SK-N-SH (cell line): ENCODE measurements around the gene RAD51B. TPM values are rescaled to one million over a fixed set of nuclear protein-coding genes. Genes with fewer than 3 reads are reported as not detected.

Experiments
- CTCF ChIA-PET: fragments of 300-600, 350-600 bp; formaldehyde crosslinking; extraction: SDS; loops from one replicate; lab custom pipeline; 2021; lab: Yijun Ruan, JAX
- POLR2A ChIA-PET: fragments of 350-600 bp; sonication (Branson Sonifier 250); formaldehyde crosslinking; extraction: SDS; loops from one replicate; lab custom pipeline; 2020; ENCODE audit warnings: antibody characterized with exemption, inconsistent platforms; lab: Yijun Ruan, JAX
- DNase-seq: peaks from one replicate; pipeline ENCODE4 v3.0.0; 2012
- H2AFZ ChIP-seq: fragments of 200-600 bp; sonication (generic); 2 replicates; pipeline ENCODE4 v1.8.1; 2016; ENCODE audit warnings: antibody characterized with exemption, mild to moderate bottlenecking, low read depth
- H3F3A ChIP-seq: fragments of 200-600 bp; sonication (generic); replicated peaks from 2 replicates; pipeline ENCODE3; 2016; ENCODE audit warnings: antibody characterized with exemption, mild to moderate bottlenecking; ENCODE audit not compliant: insufficient read depth
- H3K27ac ChIP-seq, 2 experiments: fragments of 200-500 bp in 1 of 2; fragments of 200-600 bp in 1 of 2; sonication (Bioruptor generic) in 1 of 2; sonication (generic), shearing (Covaris generic) in 1 of 2; 2 replicates each; pipeline versions ENCODE4 v1.5.1 to v1.6.1; 2014 to 2016; ENCODE audit warnings: low read depth in 2 of 2, inconsistent platforms in 1 of 2, low read length in 1 of 2, mild to moderate bottlenecking in 1 of 2, mixed read lengths in 1 of 2
- H3K27me3 ChIP-seq: fragments of 200-600 bp; sonication (generic), shearing (Covaris generic); 2 replicates; pipeline ENCODE4 v1.6.1; 2016; ENCODE audit warnings: mixed run types; ENCODE audit not compliant: insufficient read depth
- H3K36me3 ChIP-seq, 2 experiments: fragments of 200-500 bp in 1 of 2; fragments of 200-600 bp in 1 of 2; sonication (Bioruptor generic) in 1 of 2; sonication (generic) in 1 of 2; replicated peaks in 1 of 2; 2 replicates each; pipeline versions ENCODE3 to v1.5.1; 2014 to 2016; ENCODE audit warnings: low read length in 1 of 2, mild to moderate bottlenecking in 1 of 2; ENCODE audit not compliant: insufficient read depth in 2 of 2, control insufficient read depth in 1 of 2
- H3K4me1 ChIP-seq, 2 experiments: fragments of 200-500 bp in 1 of 2; fragments of 200-600 bp in 1 of 2; sonication (Bioruptor generic) in 1 of 2; sonication (generic), shearing (Covaris generic) in 1 of 2; 2 replicates each; pipeline versions ENCODE4 v1.5.1 to v1.6.1; 2014 to 2016; ENCODE audit warnings: low read depth in 1 of 2, low read length in 1 of 2, mixed run types in 1 of 2; ENCODE audit not compliant: insufficient read depth in 2 of 2, control insufficient read depth in 1 of 2
- H3K4me2 ChIP-seq: fragments of 200-600 bp; sonication (generic), shearing (Covaris generic); 2 replicates; pipeline ENCODE4 v1.6.1; 2017; ENCODE audit warnings: mixed run types
- H3K4me3 ChIP-seq, 2 experiments: fragments of 200-500 bp in 1 of 2; fragments of 200-600 bp in 1 of 2; sonication (Bioruptor generic) in 1 of 2; sonication (generic), shearing (Covaris generic) in 1 of 2; 2 replicates each; pipeline versions ENCODE4 v1.5.1 to v1.8.1; 2014 to 2016; ENCODE audit warnings: low read depth in 2 of 2, inconsistent platforms in 1 of 2, low read length in 1 of 2, mild to moderate bottlenecking in 1 of 2, mixed read lengths in 1 of 2, moderate library complexity in 1 of 2
- H3K79me2 ChIP-seq: fragments of 200-600 bp; sonication (generic); 2 replicates; pipeline ENCODE4 v1.8.1; 2017; ENCODE audit warnings: mild to moderate bottlenecking; ENCODE audit not compliant: insufficient read depth
- H3K9ac ChIP-seq: fragments of 200-600 bp; sonication (generic); 2 replicates; pipeline ENCODE4 v1.6.1; 2017; ENCODE audit warnings: mixed run types
- H3K9me2 ChIP-seq: fragments of 200-600 bp; sonication (generic); 2 replicates; pipeline ENCODE4 v1.6.1; 2017; ENCODE audit warnings: mixed run types
- H3K9me3 ChIP-seq: fragments of 200-600 bp; sonication (generic); 2 replicates; pipeline ENCODE4 v1.6.1; 2017; ENCODE audit warnings: mixed run types, mild to moderate bottlenecking, moderate library complexity
- H4K20me1 ChIP-seq: fragments of 200-600 bp; sonication (generic); 2 replicates; pipeline ENCODE4 v1.6.1; 2017; ENCODE audit warnings: mild to moderate bottlenecking, mixed run types; ENCODE audit not compliant: insufficient read depth
- CTCF ChIP-seq: fragments of 200-600 bp; sonication (generic); IDR thresholded peaks from 2 replicates; pipeline ENCODE4 v1.6.1; 2017; ENCODE audit warnings: antibody characterized with exemption, mild to moderate bottlenecking, moderate library complexity
- EP300 ChIP-seq, 2 experiments: IDR thresholded peaks; 2 replicates each; pipeline versions ENCODE4 v1.4.0 to v1.6.1; 2012; ENCODE audit warnings: borderline replicate concordance in 1 of 2, low read depth in 1 of 2, low read length in 1 of 2
- EZH2phosphoT487 ChIP-seq: fragments of 200-600 bp; sonication (generic); IDR thresholded peaks from 2 replicates; pipeline ENCODE4 v1.6.1; 2017; ENCODE audit warnings: low read depth, mixed run types, mild to moderate bottlenecking, antibody characterized with exemption, moderate library complexity, borderline replicate concordance
- FOSL2 ChIP-seq: IDR thresholded peaks from 2 replicates; pipeline ENCODE4 v1.4.0; 2012; ENCODE audit warnings: low read depth, mild to moderate bottlenecking, moderate library complexity, borderline replicate concordance
- GABPA ChIP-seq: IDR thresholded peaks from 2 replicates; pipeline ENCODE4 v1.4.0; 2012; ENCODE audit warnings: low read depth, mild to moderate bottlenecking
- IRF3 ChIP-seq: fragments of 150-350 bp; IDR thresholded peaks from 2 replicates; pipeline ENCODE4 v1.6.1; 2016; ENCODE audit warnings: mild to moderate bottlenecking, low read depth, low read length
- JUND ChIP-seq: IDR thresholded peaks from 2 replicates; pipeline ENCODE4 v1.4.0; 2012
- POLR2AphosphoS5 ChIP-seq: IDR thresholded peaks from 2 replicates; pipeline ENCODE4 v1.6.1; 2012; ENCODE audit warnings: low read depth, low read length
- RXRA ChIP-seq: IDR thresholded peaks from 2 replicates; pipeline ENCODE4 v1.4.0; 2012; ENCODE audit warnings: low read depth, mild to moderate bottlenecking, borderline replicate concordance
- SMC3 ChIP-seq: IDR thresholded peaks from 2 replicates; pipeline ENCODE4 v1.6.1; 2012; ENCODE audit warnings: low read depth, low read length, improper control_type of control experiment
- TCF12 ChIP-seq: IDR thresholded peaks from 2 replicates; pipeline ENCODE4 v1.4.0; 2012
- USF1 ChIP-seq: IDR thresholded peaks from 2 replicates; pipeline ENCODE4 v1.4.0; 2012; ENCODE audit warnings: low read depth, borderline replicate concordance
- ZBTB33 ChIP-seq: IDR thresholded peaks from 2 replicates; pipeline ENCODE4 v1.4.0; 2012; ENCODE audit warnings: low read depth, borderline replicate concordance
- WGBS: methylation state at CpG from one replicate; pipeline ENCODE4 v1.1.6; 2017; ENCODE audit warnings: low lambda C conversion rate; 5-methylcytosine and 5-hydroxymethylcytosine counted together
- polyA plus RNA-seq, 3 experiments: library from polyadenylated mRNA; depleted of rRNA; stranded (reverse); fragments of >200 nt; gene quantifications; 2 replicates each; pipeline ENCODE4 v1.2.3, GENCODE V29; 2012

Gene RAD51B
- polyA plus RNA-seq, 1 of the 3 experiments (the other 2 are of a cell fraction): 6.0 TPM

- H3K27ac ChIP-seq: no peak overlapping the region
- CTCF ChIA-PET: interaction anchor here (1.3 kb wide), 1 partner anchor 16 kb away, joined by 3 read pairs; no protein-coding TSS in a partner anchor
- no peak overlapping the region for H3K9ac ChIP-seq
- WGBS: 92% methylated on average over 6 of the region's 6 CpGs
- POLR2A ChIA-PET: no interaction called here
- no peak for DNase-seq
- H3K4me3 ChIP-seq: no peak overlapping the region
- H2AFZ ChIP-seq: no peak overlapping the region
- TF ChIP-seq JUND (no peak), EZH2phosphoT487 (no peak), POLR2AphosphoS5 (no peak), TCF12 (no peak), IRF3 (no peak), SMC3 (no peak), EP300 (IDR thresholded peaks at IDR 0.05; ENCODE audit: borderline replicate concordance in 1 of 2, low read depth in 1 of 2, low read length in 1 of 2) (no peak), RXRA (no peak), ZBTB33 (no peak), GABPA (no peak), USF1 (no peak), FOSL2 (no peak)
- no peak overlapping the region for H3K4me2 ChIP-seq
- peaks cover 2 to 4% of the 10 kb centered on the region in 2 experiments; a peak in 2 of 4 replicates for H3K4me1 ChIP-seq
- no peaks in the 10 kb centered on the region for H3F3A ChIP-seq
- H3K27me3 ChIP-seq: no peaks in the 10 kb centered on the region
- H3K9me2 ChIP-seq: no peaks in the 10 kb centered on the region
- H4K20me1 ChIP-seq: no peaks in the 10 kb centered on the region
- no peaks in the 10 kb centered on the region for H3K36me3 ChIP-seq
- no peaks in the 10 kb centered on the region for H3K9me3 ChIP-seq
- H3K79me2 ChIP-seq: no peaks in the 10 kb centered on the region
Observed at GRCh38 chr14:68491793-68492192, 672.2 kb downstream of the RAD51B start.

- Histone ChIP-seq H3K9me3 (no peaks in the 10 kb centered on the region), H4K20me1 (no peaks in the 10 kb centered on the region), H3K27me3 (no peaks in the 10 kb centered on the region), H3K79me2 (no peaks in the 10 kb centered on the region), H3F3A (no peaks in the 10 kb centered on the region), H3K9ac (no peak overlapping the region), H3K36me3 (no peaks in the 10 kb centered on the region), H2AFZ (no peak overlapping the region), H3K4me3 (no peak overlapping the region), H3K9me2 (no peaks in the 10 kb centered on the region), H3K27ac (no peak overlapping the region), H3K4me2 (no peak overlapping the region), H3K4me1 (peaks cover 2 to 4% of the 10 kb centered on the region in 2 experiments; a peak in 2 of 4 replicates)
- POLR2A ChIA-PET: interaction anchor here (0.9 kb wide), 1 partner anchor 12 kb away, joined by 3 read pairs; no protein-coding TSS in a partner anchor
- no peak for DNase-seq
- WGBS: 91% methylated on average over 5 of the region's 5 CpGs
- CTCF ChIA-PET: interaction anchor here (0.9 to 1.3 kb wide), 4 partner anchors 7 to 216 kb away, joined by 3 read pairs; no protein-coding TSS in a partner anchor
- TF ChIP-seq CTCF (no peak), JUND (no peak), GABPA (no peak), IRF3 (no peak), SMC3 (no peak), TCF12 (no peak)
Observed at GRCh38 chr14:68492381-68493151, 673.0 kb downstream of the RAD51B start.
